CD4-positive, alpha-beta T cell (primary cell): ENCODE data around the gene SERPINI1. TPM values are rescaled to one million over a fixed set of nuclear protein-coding genes. Genes with fewer than 3 reads are reported as not detected.

ENCODE experiments used
- ATAC-seq: fragments of 200-7000 bp; cut with Tn5 transposase; one replicate; pipeline ENCODE4 v1.10.0; 2022; ENCODE audit warnings: mild to moderate bottlenecking; ENCODE audit not compliant: poor library complexity
- CTCF ChIA-PET: fragments of 350-600 bp; sonication (Branson Sonifier 250); formaldehyde crosslinking; loops from one replicate; lab custom pipeline; 2021; ENCODE audit warnings: antibody characterized with exemption, inconsistent platforms; lab: Charles Lee
- POLR2A ChIA-PET: fragments of 350-600 bp; sonication (Branson Sonifier 250); formaldehyde crosslinking; loops from one replicate; lab custom pipeline; 2021; ENCODE audit warnings: antibody characterized with exemption, inconsistent platforms; lab: Charles Lee
- DNase-seq, 14 experiments: peaks; one replicate each; pipeline ENCODE4 v3.0.0-alpha.2; 2013 to 2020; ENCODE audit warnings: mixed read lengths in 2 of 14
- H3K27ac ChIP-seq, 2 donors: one replicate each; pipeline versions ENCODE4 v1.5.1 to v1.7.0; 2013; ENCODE audit warnings: low read length in 2 of 2, low read depth in 1 of 2, mild to moderate bottlenecking in 1 of 2
- H3K27me3 ChIP-seq, 2 experiments: 1 replicate in 1 of 2; 2 replicates in 1 of 2; pipeline versions ENCODE4 v1.6.1 to v1.7.0; 2013; ENCODE audit warnings: low read length in 2 of 2, control low read depth in 1 of 2, mild to moderate bottlenecking in 1 of 2, moderate library complexity in 1 of 2; ENCODE audit not compliant: insufficient read depth in 2 of 2, control insufficient read depth in 1 of 2
- H3K36me3 ChIP-seq: one replicate; pipeline ENCODE4 v1.6.1; 2013; ENCODE audit warnings: low read length, control low read depth; ENCODE audit not compliant: insufficient read depth
- H3K4me1 ChIP-seq: one replicate; pipeline ENCODE4 v1.6.1; 2013; ENCODE audit warnings: low read length, control low read depth; ENCODE audit not compliant: insufficient read depth
- H3K4me3 ChIP-seq: one replicate; pipeline ENCODE4 v1.5.1; 2013; ENCODE audit warnings: mild to moderate bottlenecking, low read length, moderate library complexity
- H3K9me3 ChIP-seq, 2 experiments: 1 replicate in 1 of 2; 2 replicates in 1 of 2; pipeline versions ENCODE4 v1.6.1 to v1.7.0; 2013; ENCODE audit warnings: low read length in 2 of 2, mild to moderate bottlenecking in 2 of 2, control low read depth in 1 of 2, moderate library complexity in 1 of 2; ENCODE audit not compliant: control insufficient read depth in 1 of 2, insufficient read depth in 1 of 2
- H3K27ac Mint-ChIP-seq: one replicate; pipeline ENCODE4 v1.8.0; 2020; ENCODE audit warnings: mixed read lengths
- H3K27me3 Mint-ChIP-seq: one replicate; pipeline ENCODE4 v1.8.0; 2021; ENCODE audit warnings: mixed read lengths
- H3K36me3 Mint-ChIP-seq: one replicate; pipeline ENCODE4 v1.8.0; 2021; ENCODE audit warnings: low read depth, mixed read lengths
- H3K4me1 Mint-ChIP-seq: one replicate; pipeline ENCODE4 v1.8.0; 2021; ENCODE audit warnings: low read depth, mixed read lengths
- H3K4me3 Mint-ChIP-seq: one replicate; pipeline ENCODE4 v1.8.0; 2020; ENCODE audit warnings: mild to moderate bottlenecking, mixed read lengths
- H3K9me3 Mint-ChIP-seq: one replicate; pipeline ENCODE4 v1.8.0; 2020; ENCODE audit warnings: mixed read lengths
- CTCF ChIP-seq: fragments of 200-600 bp; IDR thresholded peaks from one replicate; pipeline ENCODE4 v1.8.0; 2022; ENCODE audit warnings: antibody characterized with exemption, mild to moderate bottlenecking
- intact Hi-C, 2 experiments: fragments of 100-400 bp; cut with DNase I in 1 of 2; cut with micrococcal nuclease in 1 of 2; formaldehyde crosslinking; loops; one replicate each; pipeline versions ENCODE4 v1.15.1 to v1.9.0; 2023 to 2025; cut with DNase I, micrococcal nuclease
- total RNA-seq, 174 experiments: library from RNA in 2 of 174; stranded (reverse) in 2 of 174; gene quantifications; one replicate each; pipeline ENCODE4 v1.2.3 and lab custom pipeline; 2021 to 2026

SERPINI1 gene
- total RNA-seq, 2 experiments from 2014 or later, result 0.64 to 0.66 TPM

- H3K27ac Mint-ChIP-seq, result peak overlapping the region; percentile 6
- Histone ChIP-seq H3K27me3 (no peaks in the 10 kb centered on the region), H3K27ac (no peak overlapping the region), H3K4me3 (no peak overlapping the region), H3K9me3 (no peaks in the 10 kb centered on the region), H3K36me3 (peaks cover 41% of the 10 kb centered on the region), H3K4me1 (peaks cover 10% of the 10 kb centered on the region)
- ChIA-PET CTCF (interaction anchor here (1.4 kb wide), 1 partner anchor 9 kb away, joined by 3 read pairs; no protein-coding TSS in a partner anchor), POLR2A (no interaction called here)
- intact Hi-C loops, result no loop called here
- peaks cover 96% of the 10 kb centered on the region for H3K36me3 Mint-ChIP-seq
- H3K27me3 Mint-ChIP-seq, result no peaks in the 10 kb centered on the region
- peaks cover 86% of the 10 kb centered on the region for H3K4me1 Mint-ChIP-seq
- no peak for ATAC-seq
- no peak for DNase-seq
- no peak for TF ChIP-seq CTCF
- H3K9me3 Mint-ChIP-seq, result no peaks in the 10 kb centered on the region
- peak overlapping the region; percentile 45 for H3K4me3 Mint-ChIP-seq
Measured at GRCh38 chr3:167712445-167712844, 23.1 kb upstream of the SERPINI1 start.

DNA sequence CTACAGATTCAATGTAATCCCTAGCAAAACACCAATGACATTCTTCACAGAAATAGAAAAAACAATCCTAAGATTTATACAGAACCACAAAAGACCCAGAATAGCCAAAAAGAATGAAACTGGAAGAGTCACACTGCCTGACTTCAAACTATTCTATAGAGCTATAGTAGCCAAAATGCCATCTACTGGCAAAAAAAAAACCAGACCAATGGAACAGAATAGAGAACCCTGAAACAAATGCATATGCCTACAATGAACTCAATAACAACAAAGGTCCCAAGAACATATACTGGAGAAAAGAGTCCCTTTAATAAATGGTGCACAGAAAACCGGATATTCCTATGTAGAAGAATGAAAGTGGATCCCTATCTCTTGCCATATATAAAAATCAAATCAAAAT lies 20.6 kb upstream of the SERPINI1 start:
- Mint-ChIP-seq H3K9me3 (no peaks in the 10 kb centered on the region), H3K36me3 (peaks cover 96% of the 10 kb centered on the region), H3K4me1 (peaks cover 86% of the 10 kb centered on the region), H3K27me3 (no peaks in the 10 kb centered on the region), H3K4me3 (no peak overlapping the region), H3K27ac (peak overlapping the region; percentile 6)
- TF ChIP-seq CTCF, result no peak
- no peaks in the 10 kb centered on the region for H3K9me3 ChIP-seq
- H3K27ac ChIP-seq, result no peak overlapping the region
- POLR2A ChIA-PET, result no interaction called here
- no peak for DNase-seq
- ATAC-seq, result no peak
- no peaks in the 10 kb centered on the region for H3K27me3 ChIP-seq
- CTCF ChIA-PET, result no interaction called here
- intact Hi-C loops, result no loop called here
- H3K4me3 ChIP-seq, result no peak overlapping the region
- H3K4me1 ChIP-seq, result peaks cover 6% of the 10 kb centered on the region
- peaks cover 47% of the 10 kb centered on the region for H3K36me3 ChIP-seq

DNA sequence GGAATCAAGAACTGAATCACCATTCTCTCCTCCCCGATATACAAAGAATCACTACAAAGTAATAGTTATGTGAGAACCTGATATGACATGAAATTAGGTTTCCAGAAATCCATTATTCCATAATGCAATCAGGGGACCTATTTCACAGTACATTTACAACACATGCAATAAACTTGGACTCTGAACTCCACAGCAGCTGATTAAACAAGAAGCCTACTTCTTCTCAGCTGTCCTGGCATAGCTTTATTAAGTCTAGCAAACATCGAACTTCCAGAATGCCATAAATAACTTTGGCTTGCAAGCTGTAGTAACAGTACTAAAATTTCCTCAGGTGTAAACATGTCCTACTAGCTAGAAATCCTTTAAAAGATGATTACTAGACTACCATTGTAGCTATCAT lies 18.6 kb upstream of the SERPINI1 start:
- peaks cover 2% of the 10 kb centered on the region for H3K4me1 ChIP-seq
- CTCF ChIA-PET, result no interaction called here
- H3K4me1 Mint-ChIP-seq, result peaks cover 86% of the 10 kb centered on the region
- no peak overlapping the region for H3K27ac Mint-ChIP-seq
- H3K9me3 ChIP-seq, result no peaks in the 10 kb centered on the region
- ATAC-seq, result no peak
- intact Hi-C loops, result no loop called here
- peaks cover 96% of the 10 kb centered on the region for H3K36me3 Mint-ChIP-seq
- H3K27me3 Mint-ChIP-seq, result no peaks in the 10 kb centered on the region
- H3K27ac ChIP-seq, result no peak overlapping the region
- peaks cover 36% of the 10 kb centered on the region for H3K36me3 ChIP-seq
- no peak for TF ChIP-seq CTCF
- no peaks in the 10 kb centered on the region for H3K27me3 ChIP-seq
- no peaks in the 10 kb centered on the region for H3K9me3 Mint-ChIP-seq
- H3K4me3 Mint-ChIP-seq, result no peak overlapping the region
- DNase-seq, result no peak
- POLR2A ChIA-PET, result no interaction called here
- no peak overlapping the region for H3K4me3 ChIP-seq
